Hepatocyte (in vitro differentiated cells): ENCODE results near the gene VASH1.

ENCODE experiments used
- EZH2phosphoT487 ChIP-seq: fragments of 200-600 bp; sonication (generic); IDR thresholded peaks from one replicate; pipeline ENCODE4 v1.6.1; 2018; ENCODE audit warnings: antibody characterized with exemption, mild to moderate bottlenecking, low read depth, moderate library complexity; ENCODE audit not compliant: unreplicated experiment, severe bottlenecking
- TF ChIP-seq, protein P1 (sequence below): fragments of 200-600 bp; sonication (generic); IDR thresholded peaks from 2 replicates; pipeline ENCODE4 v1.5.1; 2016; ENCODE audit warnings: antibody characterized with exemption, mild to moderate bottlenecking; ENCODE audit not compliant: poor library complexity

GRCh38 chr14:76786601-76787000 lies 25.3 kb downstream of the VASH1 start:
- TF ChIP-seq, protein P1, sequence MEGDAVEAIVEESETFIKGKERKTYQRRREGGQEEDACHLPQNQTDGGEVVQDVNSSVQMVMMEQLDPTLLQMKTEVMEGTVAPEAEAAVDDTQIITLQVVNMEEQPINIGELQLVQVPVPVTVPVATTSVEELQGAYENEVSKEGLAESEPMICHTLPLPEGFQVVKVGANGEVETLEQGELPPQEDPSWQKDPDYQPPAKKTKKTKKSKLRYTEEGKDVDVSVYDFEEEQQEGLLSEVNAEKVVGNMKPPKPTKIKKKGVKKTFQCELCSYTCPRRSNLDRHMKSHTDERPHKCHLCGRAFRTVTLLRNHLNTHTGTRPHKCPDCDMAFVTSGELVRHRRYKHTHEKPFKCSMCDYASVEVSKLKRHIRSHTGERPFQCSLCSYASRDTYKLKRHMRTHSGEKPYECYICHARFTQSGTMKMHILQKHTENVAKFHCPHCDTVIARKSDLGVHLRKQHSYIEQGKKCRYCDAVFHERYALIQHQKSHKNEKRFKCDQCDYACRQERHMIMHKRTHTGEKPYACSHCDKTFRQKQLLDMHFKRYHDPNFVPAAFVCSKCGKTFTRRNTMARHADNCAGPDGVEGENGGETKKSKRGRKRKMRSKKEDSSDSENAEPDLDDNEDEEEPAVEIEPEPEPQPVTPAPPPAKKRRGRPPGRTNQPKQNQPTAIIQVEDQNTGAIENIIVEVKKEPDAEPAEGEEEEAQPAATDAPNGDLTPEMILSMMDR, result no peak
- no peak for TF ChIP-seq EZH2phosphoT487
